Epithelial cell of proximal tubule (primary cell): Measurements from ENCODE around the gene MBNL2. TPM values are rescaled to one million over a fixed set of nuclear protein-coding genes. Genes with fewer than 3 reads are reported as not detected.

ENCODE experiments used
- DNase-seq: peaks from one replicate; pipeline ENCODE4 v3.0.0-alpha.2; 2011; ENCODE audit warnings: low read depth
- H3K4me3 ChIP-seq: 2 replicates; pipeline ENCODE4 v1.5.1; 2011; ENCODE audit warnings: low read depth, mild to moderate bottlenecking, low read length
- CTCF ChIP-seq: conservative IDR thresholded peaks from 2 replicates; pipeline ENCODE4 v1.5.1; 2012; ENCODE audit warnings: low read depth, mild to moderate bottlenecking, low read length
- total RNA-seq: library from RNA; depleted of rRNA; stranded (reverse); fragments of >200 nt; gene quantifications from 2 replicates; pipeline ENCODE4 v1.2.3, GENCODE V29; 2015

MBNL2 gene
- total RNA-seq, 1 donor from 2014 or later: 28.8 TPM

GRCh38 chr13:97394542-97394941 lies 172.4 kb downstream of the MBNL2 start:
- no peak for DNase-seq
- TF ChIP-seq CTCF: no peak
- H3K4me3 ChIP-seq: no peak overlapping the region

DNA sequence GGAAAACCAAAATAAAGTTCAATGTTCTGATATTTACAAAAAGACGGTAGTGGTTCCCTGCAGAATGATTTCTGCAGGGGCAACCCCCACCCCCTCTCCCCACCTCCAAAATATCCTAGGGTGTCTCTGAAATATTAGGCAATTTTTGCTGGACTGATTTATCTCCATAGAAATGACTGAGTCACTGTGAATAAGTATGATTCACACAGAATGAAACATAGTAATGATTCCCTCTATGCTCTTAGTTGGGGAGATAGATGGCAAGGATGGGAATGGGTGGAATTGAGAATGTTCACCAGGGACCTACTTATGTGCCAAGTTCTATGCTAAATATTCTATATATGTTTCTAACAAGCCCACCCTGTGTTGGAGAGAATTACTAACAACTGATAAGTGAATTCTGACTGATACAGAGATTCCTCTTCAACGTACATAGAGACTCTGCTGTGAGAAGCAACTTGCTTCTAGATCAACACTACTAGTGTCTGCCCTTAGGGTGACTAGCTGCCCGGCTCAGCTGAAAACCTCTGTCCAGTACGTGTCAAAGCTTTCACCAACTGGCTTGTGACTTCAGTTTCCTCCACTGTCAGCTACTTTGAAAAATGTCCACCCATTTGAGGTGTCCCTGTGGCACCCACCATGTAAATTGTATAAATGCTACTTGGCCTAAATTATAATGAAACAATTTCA lies 173.5 kb downstream of the MBNL2 start:
- H3K4me3 ChIP-seq: no peak overlapping the region
- DNase-seq: no peak
- TF ChIP-seq CTCF: no peak

- no peak for TF ChIP-seq CTCF
- no peak for DNase-seq
- no peak overlapping the region for H3K4me3 ChIP-seq
Measured at GRCh38 chr13:97397267-97397666, 175.1 kb downstream of the MBNL2 start.

DNA sequence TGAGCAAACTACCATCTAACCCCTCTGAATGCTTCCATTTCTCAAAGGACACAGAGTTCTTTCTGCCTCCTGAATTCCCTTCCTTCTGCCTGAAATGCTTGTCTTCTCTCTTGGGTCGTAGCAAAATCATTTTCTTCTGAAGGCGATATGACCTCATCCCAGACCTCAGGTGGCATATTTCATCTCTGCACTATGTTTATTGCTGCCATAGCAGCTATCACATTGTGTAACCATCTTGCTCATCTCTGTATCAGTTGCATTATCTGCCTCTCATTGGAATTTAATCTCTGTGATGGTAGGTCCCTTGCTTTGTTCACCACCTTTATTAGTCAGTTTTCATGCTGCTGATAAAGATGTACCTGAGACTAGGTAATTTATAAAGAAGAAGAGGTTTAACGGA lies 179.3 kb downstream of the MBNL2 start:
- no peak for TF ChIP-seq CTCF
- no peak overlapping the region for H3K4me3 ChIP-seq
- DNase-seq: no peak

DNA sequence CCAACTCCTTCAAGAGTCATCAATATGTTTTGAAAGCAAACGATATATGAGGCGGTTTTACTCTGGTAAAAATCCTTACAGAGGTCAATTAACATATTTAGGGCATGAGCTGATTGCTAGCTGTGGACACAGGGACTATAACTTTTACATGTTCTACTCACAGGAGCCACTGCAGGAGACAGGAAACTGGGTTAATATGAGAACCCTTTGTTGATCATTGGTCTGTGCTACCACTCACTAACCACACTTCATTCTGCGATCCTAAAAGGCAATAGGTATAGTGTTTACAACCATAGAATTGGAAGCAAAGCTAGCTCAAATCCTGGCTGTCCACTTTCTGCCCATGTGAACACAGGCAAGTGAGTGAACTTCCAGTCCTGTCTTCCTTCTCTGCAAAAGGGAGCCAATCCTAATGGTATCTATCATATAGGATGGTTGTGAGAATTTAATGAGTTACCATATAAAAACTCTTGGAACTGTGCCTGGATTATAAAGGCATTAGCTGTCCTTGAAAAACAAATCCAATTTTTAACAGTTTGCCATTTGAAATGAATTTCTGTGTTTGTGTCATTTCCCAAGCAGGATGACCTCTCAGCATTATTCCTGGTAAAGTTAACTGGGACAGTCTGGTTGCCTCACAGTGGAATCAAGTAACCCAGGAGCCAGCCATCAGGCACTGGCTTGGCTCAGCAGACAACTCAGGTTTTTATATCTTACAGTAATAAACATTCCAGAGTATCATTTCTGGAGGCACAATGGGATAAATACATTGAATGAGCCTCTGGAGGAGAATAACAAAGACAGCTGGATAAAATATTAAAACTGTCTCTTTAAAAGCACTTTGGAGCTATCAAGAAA lies 182.0 kb downstream of the MBNL2 start:
- no peak for DNase-seq
- no peak overlapping the region for H3K4me3 ChIP-seq
- no peak for TF ChIP-seq CTCF

GRCh38 chr13:97407540-97407939 lies 185.4 kb downstream of the MBNL2 start:
- H3K4me3 ChIP-seq: no peak overlapping the region
- TF ChIP-seq CTCF: no peak
- no peak for DNase-seq
